ENCODE data around the gene RSU1.
"Not testable (repeated sequence)": the region's sequence is repeated elsewhere in the genome, so short reads cannot be mapped to it uniquely, and the experiment has no call there.

Gene RSU1

DNA sequence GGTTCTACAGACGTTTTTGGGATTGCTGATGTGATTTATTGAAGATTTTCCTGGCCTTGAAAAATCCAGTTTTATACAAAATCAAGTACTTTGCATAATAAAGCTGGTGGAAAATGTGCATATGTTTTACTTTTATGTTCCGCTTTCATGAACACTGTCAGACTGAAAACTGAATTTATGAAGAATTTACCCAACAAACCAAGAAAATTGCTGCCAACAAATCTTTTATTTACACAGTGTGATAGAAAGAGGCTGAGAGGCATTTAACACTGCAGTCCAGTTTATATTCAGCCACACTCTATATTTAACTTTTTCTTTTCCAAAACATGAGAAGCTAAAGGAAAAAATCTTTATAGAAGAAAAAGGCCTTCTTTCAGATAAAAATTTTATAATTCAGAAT is 35.4 kb upstream of the RSU1 start:
- Histone ChIP-seq H3K4me3 (no peak overlapping the region), H3K4me2 (no peak overlapping the region), H3K9me3 (no peaks in the 10 kb centered on the region), H3K4me1 (no peaks in the 10 kb centered on the region), H3K36me3 (no peaks in the 10 kb centered on the region), H3K9ac (no peak overlapping the region), H3K27me3 (no peaks in the 10 kb centered on the region), H4K20me1 (no peaks in the 10 kb centered on the region), H3K27ac (no peak overlapping the region)
- TF ChIP-seq Cebpa-rat (IDR thresholded peaks at IDR 0.05), result no peak

- H3K36me3 ChIP-seq, result no peaks in the 10 kb centered on the region
- H3K4me2 ChIP-seq, result no peak overlapping the region
- no peak for TF ChIP-seq Cebpa-rat (IDR thresholded peaks at IDR 0.05)
- no peak overlapping the region for H3K9ac ChIP-seq
- H3K4me1 ChIP-seq, result no peaks in the 10 kb centered on the region
- no peak overlapping the region for H3K27ac ChIP-seq
- no peaks in the 10 kb centered on the region for H3K9me3 ChIP-seq
- H3K4me3 ChIP-seq, result no peak overlapping the region
- H4K20me1 ChIP-seq, result no peaks in the 10 kb centered on the region
- no peaks in the 10 kb centered on the region for H3K27me3 ChIP-seq
Measured at GRCh38 chr10:16848562-16849154, 31.4 kb upstream of the RSU1 start.

- Histone ChIP-seq H3K4me3 (no peak overlapping the region), H3K9ac (no peak overlapping the region), H3K4me1 (no peaks in the 10 kb centered on the region), H3K27me3 (no peaks in the 10 kb centered on the region), H3K27ac (no peak overlapping the region), H3K9me3 (no peaks in the 10 kb centered on the region), H3K4me2 (no peak overlapping the region), H4K20me1 (no peaks in the 10 kb centered on the region), H3K36me3 (no peaks in the 10 kb centered on the region)
- no peak for TF ChIP-seq Cebpa-rat (IDR thresholded peaks at IDR 0.05)
Measured at GRCh38 chr10:16847644-16848043, 30.4 kb upstream of the RSU1 start.

DNA sequence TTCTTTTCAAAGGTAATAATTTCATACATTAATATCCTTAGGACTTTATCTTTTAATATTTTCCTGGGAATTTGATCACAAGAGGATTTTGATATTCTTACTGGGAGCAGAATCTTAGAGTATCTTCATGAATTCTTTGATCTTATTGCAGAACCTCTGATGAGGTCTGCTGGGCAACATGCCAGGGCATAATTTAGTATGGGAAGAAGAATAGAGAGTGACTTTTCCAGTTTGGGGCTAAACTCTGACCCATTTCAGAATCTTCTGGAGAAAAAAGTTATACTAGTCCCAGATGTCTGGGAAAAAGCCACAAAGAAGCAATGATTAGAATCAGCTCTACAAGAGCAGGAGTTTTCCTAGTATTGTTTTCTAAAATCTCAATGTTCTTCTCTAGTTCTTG is 28.0 kb upstream of the RSU1 start:
- Histone ChIP-seq H3K4me3 (no peak overlapping the region), H3K27ac (no peak overlapping the region), H4K20me1 (no peaks in the 10 kb centered on the region), H3K36me3 (no peaks in the 10 kb centered on the region), H3K27me3 (no peaks in the 10 kb centered on the region), H3K4me1 (no peaks in the 10 kb centered on the region), H3K4me2 (no peak overlapping the region), H3K9me3 (no peaks in the 10 kb centered on the region), H3K9ac (no peak overlapping the region)
- TF ChIP-seq Cebpa-rat (IDR thresholded peaks at IDR 0.05), result no peak

GRCh38 chr10:16843252-16843870 is 26.1 kb upstream of the RSU1 start:
- TF ChIP-seq Cebpa-rat (IDR thresholded peaks at IDR 0.05), result no peak
- H3K27ac ChIP-seq, result no peak overlapping the region
- H3K9ac ChIP-seq, result no peak overlapping the region
- H3K4me1 ChIP-seq, result no peaks in the 10 kb centered on the region
- H3K4me3 ChIP-seq, result no peak overlapping the region
- H3K4me2 ChIP-seq, result no peak overlapping the region
- no peaks in the 10 kb centered on the region for H3K27me3 ChIP-seq
- H3K9me3 ChIP-seq, result no peaks in the 10 kb centered on the region
- no peaks in the 10 kb centered on the region for H3K36me3 ChIP-seq
- no peaks in the 10 kb centered on the region for H4K20me1 ChIP-seq

GRCh38 chr10:16835228-16835627 is 18.0 kb upstream of the RSU1 start:
- Histone ChIP-seq H3K36me3 (no peaks in the 10 kb centered on the region), H3K27me3 (no peaks in the 10 kb centered on the region), H3K4me3 (no peak overlapping the region), H3K27ac (no peak overlapping the region), H3K9me3 (no peaks in the 10 kb centered on the region), H3K9ac (no peak overlapping the region), H3K4me2 (no peak overlapping the region), H3K4me1 (0 out of 2 replicates have a peak, but pooled peaks cover 10% of the 10 kb centered on the region), H4K20me1 (no peaks in the 10 kb centered on the region)
- no peak for TF ChIP-seq Cebpa-rat (IDR thresholded peaks at IDR 0.05)

DNA sequence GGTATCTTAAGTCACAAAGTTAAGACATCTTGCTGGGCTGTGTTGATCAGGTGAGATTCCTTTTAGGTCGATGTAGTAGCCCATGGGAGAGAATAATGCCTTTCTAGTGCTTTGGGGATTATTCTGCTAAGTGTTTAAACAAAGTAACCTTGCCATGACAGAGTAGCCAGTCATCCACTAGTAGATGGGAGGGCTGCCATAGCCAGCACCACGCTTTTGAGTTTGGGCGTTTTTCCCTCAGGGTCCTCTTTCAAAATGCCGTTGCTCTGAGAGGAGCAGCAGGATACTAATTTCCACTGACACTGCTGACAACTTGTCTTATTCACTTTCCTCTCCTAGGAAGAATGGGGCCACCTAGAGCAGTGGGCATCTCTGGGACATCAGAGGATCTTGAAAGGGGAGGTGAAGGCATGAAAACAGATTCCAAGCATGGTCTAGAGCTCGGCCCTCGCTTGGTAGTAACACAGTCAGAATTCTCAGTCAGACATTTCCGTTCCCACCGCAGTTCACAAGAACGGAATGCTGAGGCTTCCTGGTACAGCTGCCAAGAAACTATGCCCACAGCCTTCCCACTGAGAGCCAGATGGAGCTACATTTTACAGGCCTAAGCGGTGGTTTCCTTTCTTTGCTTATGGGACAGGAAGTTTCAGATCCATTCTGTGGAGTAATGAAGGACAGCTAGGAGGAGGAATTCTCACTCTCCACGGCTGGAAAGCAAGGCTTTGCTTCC is 15.3 kb upstream of the RSU1 start:
- Histone ChIP-seq H3K27me3 (no peaks in the 10 kb centered on the region), H4K20me1 (no peaks in the 10 kb centered on the region), H3K4me3 (no peak overlapping the region), H3K4me1 (0 out of 2 replicates have a peak, but pooled peaks cover 10% of the 10 kb centered on the region), H3K4me2 (peak overlapping the region; percentile 15), H3K9me3 (no peaks in the 10 kb centered on the region), H3K36me3 (no peaks in the 10 kb centered on the region), H3K9ac (no peak overlapping the region), H3K27ac (no peak overlapping the region)
- no peak for TF ChIP-seq Cebpa-rat (IDR thresholded peaks at IDR 0.05)

GRCh38 chr10:16828701-16829175 is 11.5 kb upstream of the RSU1 start:
- Histone ChIP-seq H3K9me3 (no peaks in the 10 kb centered on the region), H3K4me3 (no peak overlapping the region), H3K4me2 (no peak overlapping the region), H3K4me1 (0 out of 2 replicates have a peak, but pooled peaks cover 6% of the 10 kb centered on the region), H4K20me1 (no peaks in the 10 kb centered on the region), H3K9ac (no peak overlapping the region), H3K36me3 (no peaks in the 10 kb centered on the region), H3K27ac (no peak overlapping the region), H3K27me3 (no peaks in the 10 kb centered on the region)
- TF ChIP-seq Cebpa-rat (IDR thresholded peaks at IDR 0.05), result no peak

DNA sequence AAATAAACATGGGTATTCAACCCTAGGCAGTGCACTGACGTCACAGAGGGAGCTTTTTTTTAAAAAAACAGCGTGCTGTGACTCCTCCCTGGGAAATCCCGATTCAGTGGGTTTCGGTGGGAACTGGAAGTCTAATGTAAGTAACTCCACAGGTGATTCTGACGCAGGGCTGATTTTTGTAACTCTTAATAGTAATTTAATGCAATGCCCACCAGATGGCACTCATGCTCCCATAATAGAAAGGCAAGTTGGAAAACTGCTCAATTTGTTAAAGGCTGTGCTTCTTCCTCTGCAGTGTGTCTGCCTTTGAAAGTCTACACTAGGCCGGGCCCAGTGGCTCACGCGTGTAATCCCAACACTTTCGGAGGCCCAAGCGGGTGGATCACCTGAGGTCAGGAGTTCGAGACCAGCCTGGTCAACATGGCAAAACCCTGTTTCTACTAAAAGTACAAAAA is 10.9 kb upstream of the RSU1 start:
- Histone ChIP-seq H3K9ac (no peak overlapping the region), H3K4me3 (no peak overlapping the region), H3K4me2 (no peak overlapping the region), H3K4me1 (0 out of 2 replicates have a peak, but pooled peaks cover 6% of the 10 kb centered on the region), H3K9me3 (peaks cover 4% of the 10 kb centered on the region), H3K36me3 (peaks cover 1% of the 10 kb centered on the region; the same call in 1 of the 2 replicates), H4K20me1 (no peaks in the 10 kb centered on the region), H3K27ac (no peak overlapping the region), H3K27me3 (no peaks in the 10 kb centered on the region)
- TF ChIP-seq Cebpa-rat (IDR thresholded peaks at IDR 0.05), result no peak

DNA sequence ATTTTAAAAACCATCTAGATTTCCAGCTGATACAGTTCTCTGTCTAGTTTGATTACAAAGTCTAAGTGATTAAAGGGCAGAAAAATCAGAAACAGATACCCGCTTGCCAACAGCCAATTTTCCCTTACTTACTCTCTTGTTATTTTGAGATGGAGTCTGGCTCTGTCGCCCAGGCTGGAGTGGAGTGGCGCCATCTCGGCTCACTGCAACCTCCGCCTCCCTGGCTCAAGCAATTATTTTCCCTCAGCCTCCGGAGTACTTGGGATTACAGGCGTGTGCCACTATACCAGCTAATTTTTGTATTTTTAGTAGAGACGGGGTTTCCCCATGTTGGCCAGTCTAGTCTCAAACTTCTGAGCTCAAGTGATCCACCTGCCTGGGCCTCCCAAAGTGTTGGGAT is 10.2 kb upstream of the RSU1 start:
- not testable (repeated sequence) for H4K20me1 ChIP-seq, H3K36me3 ChIP-seq, H3K27me3 ChIP-seq, H3K4me3 ChIP-seq, H3K9ac ChIP-seq, H3K4me2 ChIP-seq, H3K27ac ChIP-seq, H3K4me1 ChIP-seq
- peaks cover 10% of the 10 kb centered on the region for H3K9me3 ChIP-seq

Data from BLaER1 (cell line).